Islet precursor cell (in vitro differentiated cells): Measurements from ENCODE around the gene MCAT.
"Not testable (repeated sequence)": the region's sequence is repeated elsewhere in the genome, so short reads cannot be mapped to it uniquely, and the experiment has no call there.

ENCODE experiments used
- DNase-seq: peaks from one replicate; pipeline ENCODE4 v3.0.0-alpha.2; 2018

Gene MCAT

GRCh38 chr22:43118953-43119458 lies 24.2 kb downstream of the MCAT start:
- no peak for DNase-seq

GRCh38 chr22:43118024-43118849 lies 25.0 kb downstream of the MCAT start:
- DNase-seq = no peak

- no peak for DNase-seq
Observed at GRCh38 chr22:43116932-43117331, 26.3 kb downstream of the MCAT start.

- no peak for DNase-seq
Observed at GRCh38 chr22:43114958-43115357, 28.2 kb downstream of the MCAT start.

GRCh38 chr22:43113526-43114251 lies 29.5 kb downstream of the MCAT start:
- DNase-seq = no peak

GRCh38 chr22:43110927-43111623 lies 32.1 kb downstream of the MCAT start:
- no peak for DNase-seq

GRCh38 chr22:43110444-43110926 lies 32.7 kb downstream of the MCAT start, which contains the start of gene BIK:
Gene BIK, plus strand, starts transcription at chr22:43110750. Its CDS starts 13,273 bp downstream, at chr22:43124023.
- peak; percentile 85 for DNase-seq

- DNase-seq = peak; percentile 67
Observed at GRCh38 chr22:43109921-43110443, 33.2 kb downstream of the MCAT start.

GRCh38 chr22:43109511-43109910 lies 33.7 kb downstream of the MCAT start:
- no peak for DNase-seq

- DNase-seq = no peak
Observed at GRCh38 chr22:43106302-43106701, 36.9 kb downstream of the MCAT start.

GRCh38 chr22:43104950-43105349 lies 38.2 kb downstream of the MCAT start:
- not testable (repeated sequence) for DNase-seq

- peak; percentile 90 for DNase-seq
Observed at GRCh38 chr22:43104056-43104625, 39.1 kb downstream of the MCAT start.

GRCh38 chr22:43101306-43101705 lies 41.9 kb downstream of the MCAT start:
- peak; percentile 93 for DNase-seq

GRCh38 chr22:43100225-43100624 lies 43.0 kb downstream of the MCAT start:
- DNase-seq = peak; percentile 68

- DNase-seq = no peak
Observed at GRCh38 chr22:43099095-43099494, 44.1 kb downstream of the MCAT start.

GRCh38 chr22:43098356-43098755 lies 44.8 kb downstream of the MCAT start:
- peak; percentile 79 for DNase-seq

- no peak for DNase-seq
Observed at GRCh38 chr22:43096420-43096819, 46.8 kb downstream of the MCAT start.

GRCh38 chr22:43094551-43094950 lies 48.6 kb downstream of the MCAT start:
- DNase-seq = no peak

- peak; percentile 79 for DNase-seq
Observed at GRCh38 chr22:43094085-43094484, 49.1 kb downstream of the MCAT start.

- DNase-seq = no peak
Observed at GRCh38 chr22:43092085-43092484, 51.1 kb downstream of the MCAT start.

GRCh38 chr22:43090130-43090789 lies 52.9 kb downstream of the MCAT start:
- DNase-seq = no peak
